ENCODE results near the gene LMAN2. TPM values are rescaled to one million over a fixed set of nuclear protein-coding genes. Genes with fewer than 3 reads are reported as not detected.

The LMAN2 gene
- total RNA-seq, 2 donors from 2014 or later: 159 to 167 TPM

DNA sequence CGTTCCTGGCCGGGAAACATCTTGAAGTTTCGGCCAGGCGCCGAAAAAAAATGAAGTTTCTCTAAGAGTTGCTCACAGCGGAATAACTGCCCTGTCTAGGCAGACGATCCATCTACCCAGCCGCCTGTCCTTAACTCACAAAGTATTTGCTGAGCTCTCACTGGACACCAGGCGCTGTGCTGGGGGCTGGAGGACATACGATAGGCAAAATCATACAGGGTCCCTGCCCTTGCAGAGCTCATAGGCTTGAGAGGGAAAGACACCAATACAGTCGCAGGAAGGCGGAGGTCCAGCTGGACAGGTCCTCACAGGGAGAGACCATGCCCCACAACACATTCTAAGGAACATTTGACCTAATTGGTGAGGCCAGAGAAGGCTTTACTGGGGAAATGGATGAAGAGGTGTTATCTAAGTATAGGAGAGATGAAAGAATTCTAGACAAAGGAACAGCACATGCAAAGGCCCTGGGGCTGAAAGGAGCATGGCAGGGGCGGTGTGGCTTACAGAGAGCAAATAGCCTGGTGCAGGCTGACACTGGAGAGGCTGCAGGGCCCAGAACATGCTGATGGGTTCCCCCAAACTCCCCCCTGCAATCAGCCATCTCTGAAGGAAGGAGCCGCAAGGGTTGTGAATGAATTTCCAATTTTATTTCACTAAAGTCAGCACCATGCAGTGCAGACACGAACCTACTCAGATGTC, 37.8 kb downstream of the LMAN2 start:
- Histone ChIP-seq H3K27ac (no peak overlapping the region), H3K9me3 (no peaks in the 10 kb centered on the region), H3K36me3 (no peaks in the 10 kb centered on the region), H3K4me3 (no peak overlapping the region), H3K27me3 (replicated peaks; ENCODE audit: insufficient read depth) (no peaks in the 10 kb centered on the region), H3K4me1 (ENCODE audit: control insufficient read depth in 1 of 2, low read depth in 2 of 2) (peaks cover 5 to 23% of the 10 kb centered on the region in 2 donors)
- TF ChIP-seq, protein P1, sequence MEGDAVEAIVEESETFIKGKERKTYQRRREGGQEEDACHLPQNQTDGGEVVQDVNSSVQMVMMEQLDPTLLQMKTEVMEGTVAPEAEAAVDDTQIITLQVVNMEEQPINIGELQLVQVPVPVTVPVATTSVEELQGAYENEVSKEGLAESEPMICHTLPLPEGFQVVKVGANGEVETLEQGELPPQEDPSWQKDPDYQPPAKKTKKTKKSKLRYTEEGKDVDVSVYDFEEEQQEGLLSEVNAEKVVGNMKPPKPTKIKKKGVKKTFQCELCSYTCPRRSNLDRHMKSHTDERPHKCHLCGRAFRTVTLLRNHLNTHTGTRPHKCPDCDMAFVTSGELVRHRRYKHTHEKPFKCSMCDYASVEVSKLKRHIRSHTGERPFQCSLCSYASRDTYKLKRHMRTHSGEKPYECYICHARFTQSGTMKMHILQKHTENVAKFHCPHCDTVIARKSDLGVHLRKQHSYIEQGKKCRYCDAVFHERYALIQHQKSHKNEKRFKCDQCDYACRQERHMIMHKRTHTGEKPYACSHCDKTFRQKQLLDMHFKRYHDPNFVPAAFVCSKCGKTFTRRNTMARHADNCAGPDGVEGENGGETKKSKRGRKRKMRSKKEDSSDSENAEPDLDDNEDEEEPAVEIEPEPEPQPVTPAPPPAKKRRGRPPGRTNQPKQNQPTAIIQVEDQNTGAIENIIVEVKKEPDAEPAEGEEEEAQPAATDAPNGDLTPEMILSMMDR (IDR thresholded peaks at IDR 0.05): no peak
- ATAC-seq (ENCODE audit: insufficient number of reproducible peaks, low FRiP score, low read depth) (no peak), DNase-seq (ENCODE audit: low spot score) (no peak)

- no peaks in the 10 kb centered on the region for H3K27me3 ChIP-seq (replicated peaks; ENCODE audit: insufficient read depth)
- DNase-seq (ENCODE audit: low spot score) (no peak), ATAC-seq (ENCODE audit: insufficient number of reproducible peaks, low FRiP score, low read depth) (no peak)
- TF ChIP-seq, protein P1 (IDR thresholded peaks at IDR 0.05): no peak
- H3K4me1 ChIP-seq (ENCODE audit: control insufficient read depth in 1 of 2, low read depth in 2 of 2): peaks cover 5 to 23% of the 10 kb centered on the region in 2 donors
- H3K9me3 ChIP-seq: no peaks in the 10 kb centered on the region
- no peaks in the 10 kb centered on the region for H3K36me3 ChIP-seq
- no peak overlapping the region for H3K27ac ChIP-seq
- peak overlapping the region; percentile 90 for H3K4me3 ChIP-seq
Measured at GRCh38 chr5:177312649-177313181, 38.8 kb downstream of the LMAN2 start.

- peak; percentile 96 for DNase-seq (ENCODE audit: low spot score)
- peaks cover 4% of the 10 kb centered on the region for H3K36me3 ChIP-seq
- H3K27ac ChIP-seq: no peak within 1 kb of the TSS
Measured at GRCh38 chr5:177311723-177312648, 39.5 kb downstream of the LMAN2 start, which contains the start of gene MXD3. Gene MXD3 (minus strand): TSS chr5:177311898. CDS start chr5:177311830, 68 bp downstream.

DNA sequence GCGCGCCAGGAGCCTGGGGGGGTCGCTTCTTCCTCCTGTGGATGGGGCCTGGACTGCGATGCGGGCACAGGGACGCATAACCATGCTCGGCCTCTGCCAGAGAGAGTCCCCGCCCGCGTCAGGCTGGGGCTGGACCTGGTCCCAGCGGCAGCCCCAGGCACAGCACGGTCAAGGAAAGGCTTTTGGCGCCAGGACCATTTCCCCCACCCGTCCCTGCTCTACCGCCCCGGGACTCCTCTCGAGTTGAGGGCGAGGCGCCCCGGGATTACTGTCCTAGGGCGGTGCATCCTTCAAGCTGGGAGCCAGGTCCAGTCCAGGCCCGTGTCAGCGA, 40.1 kb downstream of the LMAN2 start:
- ATAC-seq (ENCODE audit: insufficient number of reproducible peaks, low FRiP score, low read depth) (no peak), DNase-seq (ENCODE audit: low spot score) (no peak)
- no peak overlapping the region for H3K27ac ChIP-seq

More at GRCh38 chr5:177311723-177312648, 39.5 kb downstream of the LMAN2 start, which contains the start of gene MXD3:
- H3K9me3 ChIP-seq: no peaks in the 10 kb centered on the region
- peak within 1 kb of the TSS; percentile 90 for H3K4me3 ChIP-seq
- ATAC-seq (ENCODE audit: insufficient number of reproducible peaks, low FRiP score, low read depth): peak; percentile 79
- H3K27me3 ChIP-seq (replicated peaks; ENCODE audit: insufficient read depth): no peaks in the 10 kb centered on the region
- H3K4me1 ChIP-seq (ENCODE audit: control insufficient read depth in 1 of 2, low read depth in 2 of 2): peaks cover 5 to 23% of the 10 kb centered on the region in 2 donors
- TF ChIP-seq, protein P1 (IDR thresholded peaks at IDR 0.05): no peak

More for the DNA sequence above, 40.1 kb downstream of the LMAN2 start:
- Histone ChIP-seq H3K36me3 (peaks cover 4% of the 10 kb centered on the region), H3K9me3 (no peaks in the 10 kb centered on the region), H3K27me3 (replicated peaks; ENCODE audit: insufficient read depth) (no peaks in the 10 kb centered on the region), H3K4me1 (ENCODE audit: control insufficient read depth in 1 of 2, low read depth in 2 of 2) (peaks cover 5 to 23% of the 10 kb centered on the region in 2 donors), H3K4me3 (peak overlapping the region; percentile 90)
- TF ChIP-seq, protein P1 (IDR thresholded peaks at IDR 0.05): no peak

Measured in thoracic aorta (tissue), 2 donors.